Right atrium auricular region (tissue), 2 donors: ENCODE data around the gene CAP2. TPM values are rescaled to one million over a fixed set of nuclear protein-coding genes. Genes with fewer than 3 reads are reported as not detected.

Source experiments
- DNase-seq: peaks from one replicate; pipeline ENCODE4 v3.0.0-alpha.2; 2019; ENCODE audit warnings: low spot score
- H3K27ac ChIP-seq, 2 donors: fragments of 200-600 bp; sonication (generic); 1 replicate in 1 of 2; 2 replicates in 1 of 2; pipeline ENCODE4 v1.5.1; 2016 to 2019
- H3K27me3 ChIP-seq, 2 donors: fragments of 200-600 bp; sonication (generic); one replicate each; pipeline versions ENCODE4 v1.5.1 to v1.6.0; 2017 to 2019
- H3K36me3 ChIP-seq: fragments of 200-600 bp; sonication (generic); one replicate; pipeline ENCODE4 v1.5.1; 2016
- H3K4me1 ChIP-seq, 2 donors: fragments of 200-600 bp; sonication (generic); one replicate each; pipeline versions ENCODE4 v1.5.1 to v1.6.0; 2017 to 2019
- H3K4me3 ChIP-seq, 2 donors: fragments of 200-600 bp; sonication (generic); 1 replicate in 1 of 2; 2 replicates in 1 of 2; pipeline ENCODE4 v1.5.1; 2017 to 2019; ENCODE audit warnings: mild to moderate bottlenecking in 1 of 2, moderate library complexity in 1 of 2
- H3K9me3 ChIP-seq, 2 donors: fragments of 200-600 bp; sonication (generic); one replicate each; pipeline ENCODE4 v1.5.1; 2019
- CTCF ChIP-seq, 2 donors: fragments of 200-600 bp; sonication (generic); IDR thresholded peaks; one replicate each; pipeline ENCODE4 v1.5.1; 2019; ENCODE audit warnings: antibody characterized with exemption in 2 of 2
- total RNA-seq, 2 donors: library from RNA; depleted of rRNA; stranded (reverse); fragments of >200 nt; gene quantifications; one replicate each; pipeline ENCODE4 v1.1.0, GENCODE V29; 2016

CAP2 gene
- total RNA-seq, 2 donors from 2014 or later, result 59.9 to 63.6 TPM

- Histone ChIP-seq H3K36me3 (peaks cover 14% of the 10 kb centered on the region), H3K9me3 (no peaks in the 10 kb centered on the region), H3K27me3 (no peaks in the 10 kb centered on the region), H3K27ac (no peak overlapping the region), H3K4me3 (no peak overlapping the region), H3K4me1 (peaks cover 0 to 10% of the 10 kb centered on the region in 2 donors)
- no peak for DNase-seq
- no peak for TF ChIP-seq CTCF (IDR thresholded peaks at IDR 0.05)
These were observed 213.2 kb downstream of the CAP2 start for GRCh38 chr6:17606606-17607005.

Other genes with a start within 250 kb of the CAP2 start
- 100 to 1,000 TPM; 133 to 194 TPM for gene RBM24, start 112.2 kb upstream of the CAP2 start, total RNA-seq
- 10 to 100 TPM; 19.3 to 21.0 TPM for gene FAM8A1, start 206.7 kb downstream of the CAP2 start, total RNA-seq